Tibial nerve (tissue), 4 donors: ENCODE measurements around the gene MIA2. TPM values are rescaled to one million over a fixed set of nuclear protein-coding genes. Genes with fewer than 3 reads are reported as not detected.
"Not testable (repeated sequence)": the region's sequence is repeated elsewhere in the genome, so short reads cannot be mapped to it uniquely, and the experiment has no call there.

Experiments used
- DNase-seq, 2 donors: peaks; one replicate each; pipeline ENCODE4 v3.0.0-alpha.2; 2019; ENCODE audit warnings: low spot score in 2 of 2
- H3K27ac ChIP-seq, 4 donors: fragments of 200-600 bp; sonication (generic) in 3 of 4; one replicate each; pipeline ENCODE4 v1.5.1; 2017 to 2019; ENCODE audit warnings: mild to moderate bottlenecking in 1 of 4
- H3K27me3 ChIP-seq, 2 donors: fragments of 200-600 bp; sonication (generic) in 1 of 2; one replicate each; pipeline versions ENCODE4 v1.5.1 to v1.6.0; 2017 to 2019
- H3K36me3 ChIP-seq, 3 donors: fragments of 200-600 bp; sonication (generic); one replicate each; pipeline ENCODE4 v1.5.1; 2018 to 2019
- H3K4me1 ChIP-seq, 4 donors: fragments of 200-600 bp; sonication (generic) in 3 of 4; one replicate each; pipeline ENCODE4 v1.5.1; 2017 to 2019
- H3K4me3 ChIP-seq, 4 donors: fragments of 200-600 bp; sonication (generic) in 3 of 4; one replicate each; pipeline ENCODE4 v1.5.1; 2017 to 2019; ENCODE audit warnings: mild to moderate bottlenecking in 1 of 4, moderate library complexity in 1 of 4
- H3K9me3 ChIP-seq, 4 donors: fragments of 200-600 bp; sonication (generic) in 3 of 4; one replicate each; pipeline ENCODE4 v1.5.1; 2017 to 2019
- CTCF ChIP-seq, 5 experiments: fragments of 200-600 bp in 3 of 5; fragments of 450-650 bp in 2 of 5; sonication (generic) in 3 of 5; IDR thresholded peaks; one replicate each; pipeline ENCODE4 v1.5.1; 2016 to 2019; ENCODE audit warnings: antibody characterized with exemption in 5 of 5, mild to moderate bottlenecking in 3 of 5, moderate library complexity in 2 of 5
- EP300 ChIP-seq, 2 donors: sonication (generic); formaldehyde crosslinking; IDR thresholded peaks; one replicate each; pipeline ENCODE4 v1.6.1; 2017; ENCODE audit warnings: antibody characterized with exemption in 2 of 2, mild to moderate bottlenecking in 1 of 2
- POLR2A ChIP-seq, 2 donors: fragments of 450-650 bp; IDR thresholded peaks; one replicate each; pipeline ENCODE4 v1.6.1; 2017; ENCODE audit warnings: antibody characterized with exemption in 2 of 2, mild to moderate bottlenecking in 2 of 2, moderate library complexity in 2 of 2
- WGBS, 2 donors: methylation state at CpG; one replicate each; pipeline ENCODE4 v1.1.5; 2018; 5-methylcytosine and 5-hydroxymethylcytosine counted together
- total RNA-seq, 4 donors: library from RNA; depleted of rRNA; stranded (reverse); fragments of >200 nt; gene quantifications; one replicate each; pipeline ENCODE4 v1.1.0, GENCODE V29; 2016

Gene MIA2
- total RNA-seq, 4 donors from 2014 or later = 14.7 to 22.2 (median 16.3) TPM

- H3K4me1 ChIP-seq = peaks cover 0 to 4% (median 1%) of the 10 kb centered on the region in 4 donors
- no peak for DNase-seq
- no peaks in the 10 kb centered on the region for H3K36me3 ChIP-seq
- 78 to 82% methylated on average over 12 of the region's 12 CpGs for WGBS, 2 donors
- H3K9me3 ChIP-seq = no peaks in the 10 kb centered on the region
- no peaks in the 10 kb centered on the region for H3K27me3 ChIP-seq
- TF ChIP-seq POLR2A (IDR thresholded peaks at IDR 0.05) (no peak), CTCF (IDR thresholded peaks at IDR 0.05) (no peak), EP300 (IDR thresholded peaks at IDR 0.05) (no peak)
- no peak overlapping the region for H3K27ac ChIP-seq
- H3K4me3 ChIP-seq = no peak overlapping the region
Observed at GRCh38 chr14:39232554-39233415, 930 bp upstream of the MIA2 start.

DNA sequence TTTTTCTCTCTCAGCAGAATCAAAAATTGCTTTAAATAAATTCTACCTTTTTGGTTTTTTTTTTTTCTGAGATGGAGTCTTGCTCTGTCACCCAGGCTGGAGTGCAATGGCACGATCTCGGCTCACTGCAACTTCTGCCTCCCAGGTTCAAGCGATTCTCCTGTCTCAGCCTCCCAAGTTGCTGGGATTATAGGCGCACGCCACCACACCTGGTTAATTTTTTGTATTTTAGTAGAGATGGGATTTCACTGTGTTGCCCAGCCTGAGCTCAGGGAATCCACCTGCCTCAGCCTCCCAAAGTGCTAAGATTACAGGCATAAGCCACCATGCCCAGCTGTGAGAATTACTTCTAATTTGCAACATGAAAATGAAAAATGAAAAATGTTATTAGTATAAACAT lies 1.3 kb downstream of the MIA2 start:
- H3K4me1 ChIP-seq, H3K36me3 ChIP-seq, H3K27me3 ChIP-seq, DNase-seq, H3K27ac ChIP-seq, H3K9me3 ChIP-seq, H3K4me3 ChIP-seq: not testable (repeated sequence)
- 95 to 98% methylated on average over 5 of the region's 5 CpGs for WGBS, 2 donors

- not testable (repeated sequence) for H3K4me1 ChIP-seq, H3K27me3 ChIP-seq, H3K9me3 ChIP-seq, H3K36me3 ChIP-seq, H3K27ac ChIP-seq, DNase-seq, H3K4me3 ChIP-seq
Observed at GRCh38 chr14:39235466-39235865, 1.8 kb downstream of the MIA2 start.

DNA sequence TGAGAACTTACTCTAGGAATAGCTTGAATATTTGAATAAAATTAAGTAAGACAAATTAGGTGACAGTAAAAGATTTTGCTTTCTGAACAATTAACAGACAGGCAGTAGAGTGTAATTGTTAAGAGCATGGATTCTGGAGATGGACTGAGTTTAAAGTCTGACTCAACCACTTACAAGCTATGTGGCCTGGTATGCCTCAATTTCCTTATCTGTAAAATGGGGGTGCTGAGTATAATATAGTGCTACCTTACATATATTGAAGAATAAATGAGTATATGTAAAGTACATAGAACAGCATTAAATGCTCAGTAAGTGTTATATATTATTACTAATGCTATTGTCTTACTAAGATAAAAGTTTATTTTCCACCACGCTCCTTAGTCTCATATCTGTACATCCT lies 7.1 kb downstream of the MIA2 start:
- TF ChIP-seq CTCF (IDR thresholded peaks at IDR 0.05) (no peak), EP300 (IDR thresholded peaks at IDR 0.05) (no peak), POLR2A (IDR thresholded peaks at IDR 0.05) (no peak)
- 92 to 94% methylated on average over 1 of the region's 1 CpG for WGBS, 2 donors
- Histone ChIP-seq H3K36me3 (no peaks in the 10 kb centered on the region), H3K4me3 (no peak overlapping the region), H3K9me3 (no peaks in the 10 kb centered on the region), H3K4me1 (no peaks in the 10 kb centered on the region), H3K27me3 (no peaks in the 10 kb centered on the region), H3K27ac (no peak overlapping the region)
- DNase-seq = no peak

GRCh38 chr14:39241637-39242036 lies 7.9 kb downstream of the MIA2 start:
- WGBS, 2 donors = 42 to 46% methylated on average over 1 of the region's 1 CpG
- Histone ChIP-seq H3K27ac (no peak overlapping the region), H3K36me3 (no peaks in the 10 kb centered on the region), H3K4me3 (no peak overlapping the region), H3K27me3 (no peaks in the 10 kb centered on the region), H3K4me1 (no peaks in the 10 kb centered on the region), H3K9me3 (no peaks in the 10 kb centered on the region)
- no peak for DNase-seq
- no peak for TF ChIP-seq EP300 (IDR thresholded peaks at IDR 0.05)
- TF ChIP-seq POLR2A (IDR thresholded peaks at IDR 0.05) = no peak
- no peak for TF ChIP-seq CTCF (IDR thresholded peaks at IDR 0.05)

DNA sequence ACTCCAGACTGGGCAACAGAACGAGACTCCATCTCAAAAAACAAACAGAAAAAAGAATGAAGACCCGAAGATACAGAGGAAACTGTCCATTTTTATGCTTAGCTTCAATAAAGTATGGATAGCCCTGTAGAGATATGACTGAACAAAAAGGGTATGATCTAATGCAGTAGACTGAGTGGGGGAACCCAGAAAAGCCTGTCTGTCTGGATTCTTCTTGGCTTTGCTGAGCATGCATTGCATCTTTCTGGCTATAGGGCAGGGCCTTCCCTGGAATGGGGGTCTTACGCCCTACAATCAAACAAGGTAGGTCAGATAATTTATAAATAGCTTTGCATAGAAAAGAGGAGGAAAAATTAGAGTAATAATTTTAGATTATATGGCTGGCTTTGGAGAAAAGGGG lies 10.1 kb downstream of the MIA2 start:
- TF ChIP-seq CTCF (IDR thresholded peaks at IDR 0.05) (no peak), POLR2A (IDR thresholded peaks at IDR 0.05) (no peak)
- Histone ChIP-seq H3K27me3 (no peaks in the 10 kb centered on the region), H3K36me3 (no peaks in the 10 kb centered on the region), H3K9me3 (no peaks in the 10 kb centered on the region), H3K4me1 (no peaks in the 10 kb centered on the region), H3K27ac (no peak overlapping the region), H3K4me3 (no peak overlapping the region)
- 90 to 92% methylated on average over 3 of the region's 3 CpGs for WGBS, 2 donors
- DNase-seq = no peak
